TTC549 (cell line): ENCODE data around the gene GIMAP2.
"Not testable (repeated sequence)": the region's sequence is repeated elsewhere in the genome, so short reads cannot be mapped to it uniquely, and the experiment has no call there.

Source experiments
- FAIRE-seq: peaks from 2 replicates; lab custom pipeline; 2012; peaks lifted over from hg19 to GRCh38; lab: Jason Lieb, UNC

Gene GIMAP2

GRCh38 chr7:150685219-150686029 lies at the start of gene GIMAP2:
TSS of gene GIMAP2 (plus strand) at chr7:150685706. CDS start at chr7:150687060, 1,354 bp downstream.
- FAIRE-seq, result no peak

GRCh38 chr7:150641854-150642253 lies 43.7 kb upstream of the GIMAP2 start:
- FAIRE-seq, result no peak

DNA sequence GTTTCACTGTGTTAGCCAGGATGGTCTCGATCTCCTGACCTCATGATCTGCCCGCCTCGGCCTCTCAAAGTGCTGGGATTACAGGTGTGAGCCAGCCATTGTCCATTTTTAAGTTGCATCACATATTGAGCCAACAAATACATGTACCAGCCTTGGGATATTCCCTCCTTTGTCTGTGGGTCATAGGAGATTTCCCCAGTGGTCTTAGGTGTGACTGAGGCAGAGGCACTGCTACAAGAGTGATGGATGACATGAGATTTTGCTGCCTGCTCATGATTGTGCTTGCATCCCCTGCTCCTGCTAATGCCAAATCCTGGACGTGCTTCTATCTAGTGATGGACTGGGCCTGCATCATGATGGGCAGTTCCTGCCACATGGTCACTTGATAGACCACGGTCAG lies 42.6 kb upstream of the GIMAP2 start:
- no peak for FAIRE-seq

DNA sequence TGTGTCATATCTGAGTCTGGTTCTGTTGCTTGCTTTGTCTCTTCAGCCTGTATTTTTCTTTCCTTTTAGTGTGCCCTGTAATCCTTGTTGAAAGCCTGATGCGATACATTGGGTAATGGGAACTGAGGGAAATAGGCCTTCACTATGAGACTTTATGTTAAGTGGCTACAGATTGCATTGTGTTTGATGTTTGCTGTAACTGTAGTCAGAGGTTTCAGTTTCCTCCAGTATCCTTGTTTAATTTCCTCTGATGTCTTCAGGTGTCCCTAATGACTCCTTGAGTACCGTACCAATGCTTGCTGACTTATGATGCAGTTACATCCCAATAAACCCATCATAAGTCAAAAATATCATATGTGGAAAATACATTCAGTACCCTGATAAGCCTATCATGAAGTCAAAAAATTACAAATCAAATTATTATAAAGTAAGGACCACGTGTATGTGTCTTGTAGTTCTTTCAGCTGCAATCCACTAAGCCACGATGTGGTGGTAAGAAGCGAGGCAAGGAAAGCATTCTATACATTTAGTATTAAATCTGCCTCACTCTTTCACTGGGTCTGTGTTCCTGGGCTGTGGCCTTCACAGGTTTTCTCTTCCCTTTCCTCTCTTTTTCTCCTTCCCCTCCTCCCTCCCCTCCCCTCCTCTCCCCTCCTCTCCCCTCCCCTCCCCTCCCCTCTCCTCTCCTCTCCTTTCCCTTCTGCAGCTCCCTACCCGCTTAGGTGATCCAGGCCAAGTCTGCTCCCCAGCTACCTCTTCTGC lies 40.1 kb upstream of the GIMAP2 start:
- FAIRE-seq, result no peak

DNA sequence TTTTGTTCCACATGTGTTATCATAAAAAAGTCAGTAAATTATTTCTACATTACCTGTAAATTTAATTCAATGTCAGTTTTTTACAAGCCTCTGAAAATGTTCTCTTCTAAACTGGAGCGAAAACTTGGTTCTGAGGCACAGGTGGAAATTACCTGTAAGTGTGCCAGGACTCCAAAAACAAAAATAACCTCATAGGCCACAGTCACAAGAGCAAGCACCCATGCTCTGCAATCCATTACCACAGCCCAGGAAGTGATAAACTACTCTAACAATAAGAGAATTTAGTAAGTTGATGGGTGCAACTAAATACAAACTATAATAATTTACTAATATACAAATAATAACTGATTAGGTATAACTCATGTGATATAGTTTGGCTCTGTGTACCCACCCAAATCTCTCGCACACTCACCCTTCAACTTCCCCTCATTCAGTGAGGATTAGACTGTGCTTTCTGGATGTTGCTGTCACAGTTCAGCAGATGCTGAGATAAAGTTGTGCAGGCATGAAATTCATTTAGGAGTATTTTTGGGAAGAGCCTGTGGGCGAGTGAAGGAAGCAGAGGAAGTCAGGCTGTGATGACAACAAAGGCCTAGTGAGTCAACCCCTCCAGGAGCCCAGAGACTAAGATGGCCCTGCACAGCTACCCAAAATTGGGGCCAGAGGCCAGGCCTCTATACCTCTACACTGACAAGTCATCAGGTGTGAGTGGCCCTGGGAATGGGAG lies 37.0 kb upstream of the GIMAP2 start:
- no peak for FAIRE-seq

GRCh38 chr7:150649080-150649385 lies 36.5 kb upstream of the GIMAP2 start:
- no peak for FAIRE-seq

DNA sequence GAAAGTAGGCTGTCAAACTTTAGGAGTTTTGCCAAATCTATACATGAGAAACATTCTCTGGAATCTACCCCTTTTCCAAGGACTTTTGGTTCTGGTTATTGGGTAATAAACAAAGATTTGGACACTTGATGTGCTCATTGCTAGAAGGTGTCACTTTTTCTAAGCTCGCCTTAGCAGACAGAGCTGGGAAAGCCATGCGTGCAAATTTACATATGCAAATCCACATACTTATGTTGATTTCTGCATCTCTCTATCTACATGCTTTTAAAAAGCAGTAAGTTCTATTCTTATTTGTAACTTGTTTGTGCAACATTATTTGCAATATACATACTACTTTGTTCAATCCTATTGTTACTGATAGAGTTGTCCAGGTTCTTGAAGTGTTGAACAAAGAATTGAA lies 30.8 kb upstream of the GIMAP2 start:
- FAIRE-seq, result no peak

DNA sequence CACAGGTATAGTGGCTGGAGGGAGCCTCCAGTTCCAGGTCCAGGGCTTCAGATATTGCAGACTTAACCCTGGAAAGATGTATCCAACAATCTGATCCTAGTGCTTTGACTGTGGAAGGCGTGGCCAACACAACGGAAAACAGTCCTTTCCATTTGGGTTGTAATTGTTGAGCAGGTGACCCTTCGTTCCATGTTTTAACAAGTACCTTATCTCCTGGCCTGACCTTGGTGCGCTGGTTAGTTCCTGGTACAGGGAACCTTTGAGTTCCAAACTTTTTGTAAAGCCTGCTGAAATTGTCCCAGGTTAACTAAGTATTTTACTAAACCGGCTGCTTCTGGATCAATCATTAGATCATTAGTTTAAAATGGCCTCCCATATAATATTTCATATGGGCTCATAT lies 29.5 kb upstream of the GIMAP2 start:
- FAIRE-seq, result no peak

DNA sequence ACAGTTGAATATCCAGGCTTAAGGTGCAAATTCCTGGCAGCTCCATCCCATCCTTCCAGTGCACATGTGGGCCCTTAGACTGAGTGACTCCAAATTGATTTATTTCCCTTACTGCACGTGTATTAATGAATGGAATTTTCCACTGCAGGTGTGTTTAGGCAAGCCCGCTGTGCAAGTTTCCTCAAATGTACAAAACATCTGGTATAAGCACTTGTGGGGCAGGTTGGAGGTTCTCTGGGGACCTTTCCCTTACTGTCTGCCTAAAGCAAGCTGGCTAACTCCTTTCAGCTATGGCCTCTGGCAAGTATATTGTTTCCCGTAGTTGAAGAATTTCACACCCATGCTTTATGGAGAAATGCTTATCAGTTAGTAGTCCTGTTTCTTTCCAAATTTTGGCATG lies 28.0 kb upstream of the GIMAP2 start:
- FAIRE-seq, result no peak

GRCh38 chr7:150660939-150661613 lies 24.4 kb upstream of the GIMAP2 start:
- FAIRE-seq, result no peak

DNA sequence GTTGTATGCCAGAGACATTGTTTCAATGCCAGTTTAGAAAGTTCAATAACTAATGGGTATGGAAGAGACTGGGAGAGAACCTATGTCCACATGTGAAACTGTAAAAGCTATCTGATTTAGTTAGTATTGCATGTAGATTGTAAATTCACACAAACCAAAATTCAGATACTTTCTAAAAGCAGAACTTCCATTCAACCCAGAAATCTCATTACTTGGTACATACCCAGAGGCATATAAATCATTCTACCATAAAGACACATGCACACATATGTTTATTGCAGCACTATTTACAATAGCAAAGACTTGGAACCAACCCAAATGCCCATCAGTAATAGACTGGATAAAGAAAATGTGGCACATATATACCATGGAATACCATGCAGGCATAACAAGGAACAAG lies 22.7 kb upstream of the GIMAP2 start:
- not testable (repeated sequence) for FAIRE-seq

- no peak for FAIRE-seq
These were observed 21.6 kb upstream of the GIMAP2 start for GRCh38 chr7:150663802-150664494.

- no peak for FAIRE-seq
These were observed 20.3 kb upstream of the GIMAP2 start for GRCh38 chr7:150665089-150665748.

GRCh38 chr7:150665896-150666295 lies 19.6 kb upstream of the GIMAP2 start:
- no peak for FAIRE-seq

DNA sequence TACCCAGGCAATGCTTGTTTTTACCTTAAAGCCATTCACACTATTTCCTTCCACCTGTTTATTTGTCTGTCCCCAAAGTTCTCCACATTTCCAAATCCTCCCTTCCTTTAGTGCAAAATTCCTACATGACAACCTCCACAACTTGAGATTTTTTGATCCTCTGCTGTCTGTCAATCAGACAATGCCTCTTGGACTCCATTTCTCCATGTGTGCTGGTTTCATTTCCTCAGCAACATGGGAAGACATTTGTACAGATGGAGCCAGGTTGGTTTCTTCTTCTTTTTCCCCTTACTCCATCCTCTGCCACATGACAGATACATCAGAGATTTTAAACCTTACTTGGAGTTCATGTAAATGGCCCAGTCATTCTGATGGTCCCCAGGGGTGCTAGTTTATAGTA lies 19.1 kb upstream of the GIMAP2 start:
- FAIRE-seq, result no peak

GRCh38 chr7:150668472-150668911 lies 17.0 kb upstream of the GIMAP2 start:
- FAIRE-seq, result no peak

DNA sequence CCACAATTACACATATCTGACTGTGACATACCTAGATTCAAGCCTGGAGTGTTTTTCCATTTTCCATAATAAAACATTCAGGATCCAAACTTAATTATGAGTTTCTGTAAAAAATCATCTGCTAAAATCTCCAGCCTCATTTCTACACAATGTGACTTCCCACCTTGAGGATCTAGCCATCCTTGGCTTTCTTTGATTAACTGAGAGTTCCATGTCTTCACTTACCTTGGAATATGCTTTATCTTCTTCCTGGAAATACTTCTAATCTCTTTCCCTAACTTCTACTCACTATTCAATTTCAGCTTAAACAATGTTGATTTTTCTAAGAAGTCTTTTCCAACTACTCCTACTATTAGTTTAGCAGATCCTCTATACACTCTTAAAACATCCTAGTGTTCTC lies 16.5 kb upstream of the GIMAP2 start:
- no peak for FAIRE-seq

GRCh38 chr7:150671798-150672585 lies 13.5 kb upstream of the GIMAP2 start:
- not testable (repeated sequence) for FAIRE-seq

- FAIRE-seq, result no peak
These were observed 9.8 kb upstream of the GIMAP2 start for GRCh38 chr7:150675714-150676113.

DNA sequence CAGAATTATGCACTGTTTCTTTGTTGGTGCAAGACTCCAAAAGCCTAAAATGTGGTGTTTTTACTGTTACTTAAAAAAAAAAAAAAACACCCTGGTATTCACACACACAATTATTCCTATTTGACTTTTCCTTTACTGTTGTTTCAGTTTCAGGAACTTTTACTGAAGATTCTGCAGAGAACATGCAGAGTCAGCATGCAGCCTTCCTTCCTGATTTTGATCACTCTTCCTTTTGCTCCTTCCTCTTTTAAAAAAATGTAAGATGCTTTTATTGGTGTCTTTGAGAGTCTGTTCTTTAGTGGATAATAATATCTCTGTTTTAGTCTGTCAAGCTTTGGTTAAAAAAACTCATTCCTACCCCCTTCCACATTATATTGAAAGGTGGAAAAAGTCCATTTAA lies 9.2 kb upstream of the GIMAP2 start:
- not testable (repeated sequence) for FAIRE-seq
